Activated CD4-positive, alpha-beta T cell treated with anti-CD3 and anti-CD28 coated beads, Interleukin-10, Interleukin-2, amounts not matched to agents 100 ng/mL and 50 ng/mL, durations not matched to agents 16 hours and 8 hours (primary cell): ENCODE data around the gene VCL.
"Not testable (repeated sequence)": the region's sequence is repeated elsewhere in the genome, so short reads cannot be mapped to it uniquely, and the experiment has no call there.

Experiments used
- DNase-seq: peaks from one replicate; pipeline ENCODE4 v3.0.0-alpha.2; 2020

VCL gene

GRCh38 chr10:74011017-74011416, 13.1 kb downstream of the VCL start:
- DNase-seq: no peak

- no peak for DNase-seq
These were observed 13.9 kb downstream of the VCL start for GRCh38 chr10:74011770-74012169.

DNA sequence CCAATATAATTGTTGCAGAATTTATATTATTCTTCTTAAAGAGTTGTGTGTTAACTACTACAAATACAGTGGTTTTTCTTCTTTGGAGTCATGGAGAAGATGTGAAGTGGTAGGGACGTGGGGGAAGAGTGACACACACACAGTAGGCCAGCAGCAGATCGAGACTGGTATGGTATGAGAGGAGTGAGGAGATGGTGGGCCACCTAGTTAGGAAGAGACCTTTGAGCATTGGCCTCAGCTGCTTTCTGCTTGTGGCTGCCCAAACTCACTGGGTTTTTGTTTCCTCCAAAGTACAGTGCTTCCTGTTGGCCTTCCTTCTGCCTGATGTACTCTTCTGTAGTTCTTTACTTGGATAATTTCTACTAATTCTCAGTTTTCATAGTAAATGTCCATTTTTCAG, 14.6 kb downstream of the VCL start:
- DNase-seq: no peak

DNA sequence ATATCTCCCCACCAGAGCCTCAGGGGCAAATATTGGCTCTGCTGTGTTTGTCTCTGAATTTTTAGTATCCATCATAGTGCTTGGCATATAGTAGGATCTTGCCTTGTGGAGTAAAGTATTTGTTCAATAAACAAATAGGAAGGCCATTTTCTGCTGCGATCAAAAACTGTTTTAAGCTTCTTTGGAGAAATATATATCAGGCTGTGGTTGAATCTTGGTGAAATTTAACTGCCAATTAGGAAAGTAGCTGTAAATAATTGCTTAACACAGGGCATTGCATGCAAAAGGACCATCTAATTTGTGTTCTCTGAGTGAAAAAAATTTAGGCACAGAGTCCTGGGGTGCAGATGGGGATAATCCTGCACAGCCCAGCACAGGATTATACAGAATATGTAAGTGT, 15.1 kb downstream of the VCL start:
- DNase-seq: no peak

GRCh38 chr10:74014574-74014973, 16.7 kb downstream of the VCL start:
- DNase-seq: not testable (repeated sequence)

DNA sequence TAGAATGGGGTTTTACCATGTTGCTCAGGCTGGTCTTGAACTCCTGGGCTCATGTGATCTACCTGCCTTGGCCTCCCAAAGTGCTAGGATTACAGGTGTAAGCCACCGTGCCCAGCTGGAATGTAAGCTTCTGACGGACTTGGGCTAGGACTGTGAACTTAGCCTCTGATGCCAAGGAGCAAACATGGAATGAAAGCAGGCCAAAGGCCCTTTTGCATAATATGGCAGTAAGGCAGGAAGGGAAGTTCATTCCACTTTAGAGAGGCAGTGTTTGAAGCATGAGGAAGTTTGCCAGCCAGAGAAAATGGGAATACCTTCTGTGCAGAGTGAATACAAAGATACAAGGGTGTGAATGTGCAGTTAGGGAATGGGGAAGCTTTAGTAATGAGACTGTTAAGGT, 20.3 kb downstream of the VCL start:
- no peak for DNase-seq

- peak; percentile 60 for DNase-seq
These were observed 23.5 kb downstream of the VCL start for GRCh38 chr10:74021248-74022055.

DNA sequence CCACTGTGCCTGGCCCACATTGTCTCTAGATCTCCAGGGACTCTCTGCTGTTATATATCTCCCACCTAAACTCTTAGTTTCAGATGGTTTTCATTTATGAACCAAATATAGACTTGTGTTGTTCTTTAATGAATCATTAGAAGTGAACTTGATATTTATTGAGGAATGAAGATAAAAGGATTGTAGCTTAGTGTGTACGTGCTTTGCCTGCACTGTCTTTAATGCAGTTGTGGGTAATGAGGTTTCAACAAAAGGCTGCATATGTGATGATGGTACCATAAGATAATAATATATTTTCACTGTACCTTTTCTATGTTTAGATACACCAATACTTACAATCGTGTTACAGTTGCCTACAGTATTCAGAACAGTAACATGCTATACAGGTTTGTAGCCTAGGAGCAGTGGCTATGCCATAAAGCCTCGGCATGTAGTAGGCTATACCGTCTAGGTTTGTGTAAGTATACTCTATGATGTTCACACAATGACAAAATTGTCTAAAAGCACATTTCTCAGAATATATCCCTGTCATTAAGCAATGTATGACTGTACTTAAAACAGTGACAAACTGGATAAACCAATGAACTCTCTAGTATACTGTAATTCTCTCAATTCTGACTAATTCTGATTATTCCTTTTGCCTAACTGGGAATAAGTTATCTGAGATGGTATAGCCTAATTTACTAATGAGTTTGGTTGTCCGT, 25.2 kb downstream of the VCL start:
- DNase-seq: peak; percentile 46

DNA sequence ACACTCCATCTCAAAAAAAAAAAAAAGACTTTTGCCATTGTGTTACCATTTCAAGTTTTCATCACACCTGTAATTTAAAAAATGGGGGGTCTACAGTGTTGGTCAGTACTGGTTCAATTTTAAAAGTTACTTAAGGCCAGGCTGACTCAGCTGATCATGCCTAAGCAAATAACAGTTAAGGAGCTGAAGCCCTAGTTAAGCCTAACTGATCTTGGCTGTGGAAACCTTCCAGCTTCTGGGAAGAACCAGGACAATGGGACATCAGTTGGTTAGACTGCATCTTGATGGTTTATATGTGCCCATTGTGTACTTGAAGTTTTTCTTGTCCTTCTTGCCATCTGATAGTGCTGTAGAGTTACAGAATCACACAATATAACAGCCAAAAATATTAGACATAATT, 26.7 kb downstream of the VCL start:
- DNase-seq: no peak

GRCh38 chr10:74025380-74025978, 27.6 kb downstream of the VCL start:
- no peak for DNase-seq

DNA sequence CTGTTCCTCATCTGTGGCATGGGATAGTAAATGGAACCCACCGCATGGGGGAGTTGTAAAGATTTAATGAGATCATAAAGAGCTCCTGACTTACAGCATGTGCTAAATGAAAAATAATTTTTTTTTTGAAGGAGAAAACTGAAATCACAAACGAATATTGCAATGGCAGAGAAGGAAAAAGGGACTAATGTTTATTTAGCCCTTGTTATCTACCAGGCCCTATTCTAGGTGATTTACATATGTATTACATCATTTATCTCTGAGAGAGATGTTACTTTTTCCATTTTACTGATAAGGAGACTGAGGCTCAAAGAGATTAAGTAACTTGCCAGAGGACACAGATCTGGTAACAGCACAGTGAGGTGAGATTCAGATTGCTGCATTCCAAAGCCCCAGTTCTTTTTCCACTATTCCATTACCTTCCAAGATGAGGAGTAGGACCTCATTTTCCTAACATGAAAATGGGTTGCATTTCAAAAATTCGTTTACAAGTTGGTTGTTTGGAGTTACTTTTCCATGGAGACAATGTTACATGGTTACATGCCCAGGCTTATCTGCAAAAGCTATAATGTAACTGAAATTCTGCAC, 28.6 kb downstream of the VCL start:
- DNase-seq: no peak

- DNase-seq: no peak
These were observed 29.8 kb downstream of the VCL start for GRCh38 chr10:74027702-74028101.

GRCh38 chr10:74029943-74030342, 32.0 kb downstream of the VCL start:
- DNase-seq: no peak

DNA sequence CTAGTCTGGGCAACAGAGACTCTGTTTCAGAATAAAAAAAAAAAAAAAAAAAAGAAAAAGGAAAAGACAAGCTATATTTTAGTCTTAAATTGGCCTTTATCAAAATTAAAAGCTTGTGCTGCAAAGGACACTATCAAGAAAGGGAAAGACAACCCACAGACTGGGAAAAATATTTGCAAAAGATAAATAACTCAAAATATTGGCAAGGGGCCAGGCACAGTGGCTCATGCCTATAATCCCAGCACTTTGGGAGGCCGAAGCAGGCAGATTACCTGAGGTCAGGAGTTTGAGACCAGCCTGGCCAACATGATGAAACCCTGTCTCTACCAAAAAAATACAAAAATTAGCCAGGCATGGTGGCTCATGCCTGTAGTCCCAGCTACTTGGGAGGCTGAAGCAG, 34.3 kb downstream of the VCL start:
- DNase-seq: not testable (repeated sequence)

GRCh38 chr10:74032900-74033655, 35.2 kb downstream of the VCL start:
- DNase-seq: no peak

DNA sequence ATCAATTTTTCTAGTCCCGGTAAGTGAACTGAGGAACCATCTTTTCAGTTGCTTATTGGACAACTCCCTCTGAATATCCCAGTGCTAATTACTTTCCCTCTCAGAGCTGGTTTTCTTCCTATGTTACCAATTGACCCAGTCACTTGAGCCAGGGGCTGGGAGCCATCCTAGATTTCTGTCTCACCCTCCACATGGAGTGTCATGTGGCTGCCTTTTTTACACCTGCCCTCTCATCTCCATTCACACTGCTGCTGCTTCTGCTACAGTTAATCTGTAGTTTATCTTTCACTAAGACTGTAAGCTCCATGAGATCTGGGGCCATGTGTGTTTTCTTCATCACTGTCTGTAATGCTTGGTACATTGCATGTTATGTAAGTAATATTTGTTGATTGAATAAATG, 35.8 kb downstream of the VCL start:
- DNase-seq: no peak

- no peak for DNase-seq
These were observed 36.4 kb downstream of the VCL start for GRCh38 chr10:74034301-74034700.

- DNase-seq: no peak
These were observed 37.4 kb downstream of the VCL start for GRCh38 chr10:74035303-74035702.

GRCh38 chr10:74036474-74036873, 38.6 kb downstream of the VCL start:
- DNase-seq: no peak

DNA sequence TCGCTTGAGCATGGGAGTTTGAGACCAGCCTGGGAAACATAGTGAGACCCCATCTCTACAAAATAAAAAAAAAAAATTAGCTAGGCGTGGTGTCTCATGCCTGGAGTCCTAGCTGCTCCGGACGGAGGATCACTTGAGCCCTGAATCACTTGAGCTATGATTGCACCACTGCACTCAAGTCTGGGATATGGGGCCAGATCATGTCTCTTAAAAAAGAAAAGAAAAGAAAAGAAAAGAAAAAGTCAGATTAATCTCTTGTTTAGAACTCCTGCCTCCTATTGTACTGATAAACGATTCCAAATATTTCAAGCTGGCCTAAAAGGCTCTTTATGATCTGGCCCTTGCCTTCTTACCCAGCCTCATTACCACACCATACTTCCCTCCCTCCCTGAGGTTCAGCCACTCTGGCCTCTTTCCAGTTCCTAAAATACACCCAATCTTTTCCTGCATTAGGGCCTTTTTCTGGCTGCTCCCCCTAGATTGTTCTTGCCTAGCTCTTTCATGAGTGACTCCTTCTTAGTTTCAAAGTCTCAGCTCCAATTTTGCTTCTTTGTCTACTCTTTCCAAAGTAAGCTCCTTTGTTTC, 41.7 kb downstream of the VCL start:
- DNase-seq: no peak

- DNase-seq: no peak
These were observed 42.5 kb downstream of the VCL start for GRCh38 chr10:74040200-74041126.
